Iris pigment epithelial cell (primary cell): ENCODE results near the gene ANKRD16.
"Not testable (repeated sequence)": the region's sequence is repeated elsewhere in the genome, so short reads cannot be mapped to it uniquely, and the experiment has no call there.

Experiments used
- DNase-seq: peaks from one replicate; pipeline ENCODE4 v3.0.0-alpha.2; 2011; ENCODE audit warnings: low read depth

Gene ANKRD16

GRCh38 chr10:5876181-5876768 lies 13.4 kb downstream of the ANKRD16 start:
- DNase-seq, result peak; percentile 69

- peak; percentile 68 for DNase-seq
Measured at GRCh38 chr10:5873515-5873995, 16.1 kb downstream of the ANKRD16 start.

DNA sequence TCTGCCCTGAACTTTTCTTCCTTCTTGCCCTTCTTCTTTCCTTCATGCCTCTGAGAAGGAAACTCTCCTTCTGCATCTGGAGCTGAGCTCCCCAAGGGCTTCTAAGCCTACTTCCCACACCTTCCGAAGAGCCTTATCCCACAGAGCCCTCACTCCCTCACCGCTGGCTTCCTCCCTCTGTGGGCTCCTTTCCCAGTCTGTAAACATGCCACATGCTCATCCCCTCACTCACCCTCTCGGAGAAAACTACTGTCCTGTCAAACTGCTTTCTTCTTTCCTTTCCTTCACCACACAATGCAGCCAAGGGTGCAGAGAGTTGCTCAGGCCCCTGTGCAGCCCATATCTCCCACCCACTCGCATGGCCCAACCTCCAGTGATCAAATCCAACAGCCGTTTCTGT lies 18.1 kb downstream of the ANKRD16 start:
- DNase-seq, result peak; percentile 55

- DNase-seq, result no peak
Measured at GRCh38 chr10:5869156-5869555, 20.5 kb downstream of the ANKRD16 start.

DNA sequence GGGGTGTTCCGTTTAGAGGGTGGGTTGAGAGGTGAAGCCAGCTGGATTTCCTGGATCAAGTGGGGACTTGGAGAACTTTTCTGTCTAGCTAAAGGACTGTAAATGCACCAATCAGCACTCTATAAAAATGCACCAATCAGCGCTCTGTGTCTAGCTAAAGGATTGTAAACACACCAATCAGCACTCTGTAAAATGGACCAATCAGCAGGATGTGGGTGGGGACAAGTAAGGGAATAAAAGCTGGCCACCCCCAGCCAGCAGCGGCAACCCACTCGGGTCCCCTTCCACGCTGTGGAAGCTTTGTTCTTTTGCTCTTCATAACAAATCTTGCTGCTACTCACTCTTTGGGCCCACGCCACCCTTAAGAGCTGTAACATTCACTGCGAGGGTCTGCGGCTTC lies 21.3 kb downstream of the ANKRD16 start:
- DNase-seq, result not testable (repeated sequence)

GRCh38 chr10:5867091-5867615 lies 22.5 kb downstream of the ANKRD16 start:
- DNase-seq, result not testable (repeated sequence)

DNA sequence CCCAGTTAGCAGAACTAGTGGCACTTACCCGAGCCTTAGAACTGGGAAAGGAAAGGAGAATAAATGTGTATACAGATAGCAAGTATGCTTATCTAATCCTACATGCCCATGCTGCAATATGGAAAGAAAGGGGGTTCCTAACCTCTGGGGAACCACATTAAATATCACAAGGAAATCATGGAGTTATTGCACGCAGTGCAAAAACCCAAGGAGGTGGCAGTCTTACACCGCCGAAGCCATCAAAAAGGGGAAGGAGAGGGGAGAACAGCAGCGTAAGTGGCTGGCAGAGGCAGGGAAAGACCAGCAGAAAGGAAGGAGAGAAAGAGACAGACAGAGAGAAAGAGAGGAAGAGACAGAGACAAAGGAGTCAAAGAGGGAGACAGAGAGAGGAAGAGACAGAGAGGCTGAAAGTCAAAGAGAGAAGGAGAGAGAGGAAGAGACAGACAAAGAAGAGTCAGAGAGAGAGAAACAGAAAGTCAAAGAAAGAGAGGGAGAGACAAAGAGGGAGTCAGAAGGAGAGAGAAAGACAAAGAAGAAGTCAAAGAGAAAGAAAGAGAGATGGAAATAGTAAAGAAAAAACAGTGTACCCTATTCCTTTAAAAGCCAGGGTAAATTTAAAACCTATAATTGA lies 23.1 kb downstream of the ANKRD16 start:
- not testable (repeated sequence) for DNase-seq

GRCh38 chr10:5862981-5863685 lies 26.6 kb downstream of the ANKRD16 start:
- DNase-seq, result not testable (repeated sequence)

GRCh38 chr10:5862360-5862961 lies 27.2 kb downstream of the ANKRD16 start:
- peak; percentile 27 for DNase-seq

GRCh38 chr10:5860066-5860465 lies 29.6 kb downstream of the ANKRD16 start:
- no peak for DNase-seq

- no peak for DNase-seq
Measured at GRCh38 chr10:5858811-5859210, 30.9 kb downstream of the ANKRD16 start.

DNA sequence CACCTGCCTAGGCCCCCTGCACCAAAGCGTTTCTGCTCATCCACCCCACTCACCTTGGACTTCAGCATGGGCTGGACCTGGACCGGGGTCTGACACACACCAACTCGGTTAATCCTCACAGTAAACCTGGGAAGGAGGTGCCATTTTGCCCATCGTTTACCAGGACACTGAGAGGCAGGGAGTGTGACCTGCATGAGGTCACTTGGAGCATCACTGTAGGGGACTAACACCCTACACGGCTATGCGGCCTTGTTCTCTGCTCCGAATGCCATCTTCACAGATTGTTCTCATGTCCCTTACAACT lies 33.0 kb downstream of the ANKRD16 start:
- no peak for DNase-seq

- no peak for DNase-seq
Measured at GRCh38 chr10:5855979-5856700, 33.6 kb downstream of the ANKRD16 start.

- DNase-seq, result no peak
Measured at GRCh38 chr10:5854131-5854475, 35.6 kb downstream of the ANKRD16 start.

DNA sequence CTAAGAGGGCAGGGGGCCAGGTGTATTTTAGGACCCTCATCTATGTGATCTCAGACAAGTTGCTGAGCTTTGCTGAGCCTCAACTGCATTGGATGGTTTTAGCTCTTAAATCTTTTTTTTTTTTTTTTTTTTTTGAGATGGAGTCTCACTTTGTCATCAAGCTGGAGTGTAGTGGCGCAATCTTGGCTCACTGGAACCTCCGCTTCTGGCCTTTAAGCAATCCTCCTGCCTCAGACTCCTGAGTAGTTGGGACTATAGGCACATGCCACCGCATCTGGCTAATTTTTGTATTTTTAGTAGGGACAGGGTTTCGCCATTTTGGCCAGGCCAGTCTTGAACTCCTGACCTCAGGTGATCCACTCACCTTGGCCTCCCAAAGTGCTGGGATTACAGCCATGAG lies 43.0 kb downstream of the ANKRD16 start:
- not testable (repeated sequence) for DNase-seq

- no peak for DNase-seq
Measured at GRCh38 chr10:5844345-5845055, 45.2 kb downstream of the ANKRD16 start.

DNA sequence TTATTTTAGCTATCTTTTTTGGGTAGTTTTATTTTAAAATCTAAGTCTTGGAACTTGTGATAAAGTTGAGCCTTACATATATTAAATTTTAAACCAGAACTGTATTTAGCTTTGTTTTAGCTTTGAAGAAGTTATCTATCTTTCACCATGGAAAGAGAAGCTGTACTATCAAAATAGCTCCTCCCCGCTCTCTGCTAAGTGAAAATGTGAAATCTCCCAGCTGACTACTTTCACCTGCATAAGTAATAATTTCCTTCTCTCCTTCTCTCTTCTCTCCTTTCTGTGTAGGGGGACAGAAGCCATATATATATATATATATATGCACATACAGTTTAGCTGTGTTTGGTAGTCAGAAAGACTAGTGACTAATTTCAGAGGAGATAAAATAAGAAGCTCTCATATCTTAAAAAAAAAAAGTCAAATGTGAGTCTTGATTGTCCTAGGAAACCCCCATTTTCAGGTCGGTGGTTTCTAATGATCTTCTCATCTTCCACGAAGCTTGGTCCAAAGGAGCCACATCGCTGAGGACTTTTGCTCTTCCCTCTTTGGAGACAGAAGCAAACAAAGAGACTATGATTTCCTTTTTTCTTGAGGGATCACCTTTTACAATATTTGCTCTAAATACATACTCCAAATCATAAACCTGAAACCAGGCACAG lies 45.9 kb downstream of the ANKRD16 start:
- no peak for DNase-seq

DNA sequence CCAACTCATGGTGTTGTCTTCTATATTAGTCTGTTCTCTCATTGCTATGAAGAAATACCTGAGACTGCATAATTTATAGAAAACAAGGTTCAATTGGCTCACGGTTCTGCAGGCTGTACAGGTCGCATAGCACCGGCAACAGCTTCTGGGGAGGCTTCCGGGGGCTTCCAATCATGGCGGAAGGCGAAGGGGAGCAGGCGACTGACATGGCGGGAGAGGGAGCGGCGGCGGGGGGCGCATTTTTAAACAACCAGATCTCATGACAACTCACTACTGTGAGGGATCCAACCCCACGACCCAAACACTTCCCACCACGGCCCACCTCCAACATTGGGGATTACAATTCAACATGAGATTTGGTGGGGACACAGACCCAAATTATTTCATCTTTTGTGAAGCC lies 47.7 kb downstream of the ANKRD16 start:
- DNase-seq, result no peak

DNA sequence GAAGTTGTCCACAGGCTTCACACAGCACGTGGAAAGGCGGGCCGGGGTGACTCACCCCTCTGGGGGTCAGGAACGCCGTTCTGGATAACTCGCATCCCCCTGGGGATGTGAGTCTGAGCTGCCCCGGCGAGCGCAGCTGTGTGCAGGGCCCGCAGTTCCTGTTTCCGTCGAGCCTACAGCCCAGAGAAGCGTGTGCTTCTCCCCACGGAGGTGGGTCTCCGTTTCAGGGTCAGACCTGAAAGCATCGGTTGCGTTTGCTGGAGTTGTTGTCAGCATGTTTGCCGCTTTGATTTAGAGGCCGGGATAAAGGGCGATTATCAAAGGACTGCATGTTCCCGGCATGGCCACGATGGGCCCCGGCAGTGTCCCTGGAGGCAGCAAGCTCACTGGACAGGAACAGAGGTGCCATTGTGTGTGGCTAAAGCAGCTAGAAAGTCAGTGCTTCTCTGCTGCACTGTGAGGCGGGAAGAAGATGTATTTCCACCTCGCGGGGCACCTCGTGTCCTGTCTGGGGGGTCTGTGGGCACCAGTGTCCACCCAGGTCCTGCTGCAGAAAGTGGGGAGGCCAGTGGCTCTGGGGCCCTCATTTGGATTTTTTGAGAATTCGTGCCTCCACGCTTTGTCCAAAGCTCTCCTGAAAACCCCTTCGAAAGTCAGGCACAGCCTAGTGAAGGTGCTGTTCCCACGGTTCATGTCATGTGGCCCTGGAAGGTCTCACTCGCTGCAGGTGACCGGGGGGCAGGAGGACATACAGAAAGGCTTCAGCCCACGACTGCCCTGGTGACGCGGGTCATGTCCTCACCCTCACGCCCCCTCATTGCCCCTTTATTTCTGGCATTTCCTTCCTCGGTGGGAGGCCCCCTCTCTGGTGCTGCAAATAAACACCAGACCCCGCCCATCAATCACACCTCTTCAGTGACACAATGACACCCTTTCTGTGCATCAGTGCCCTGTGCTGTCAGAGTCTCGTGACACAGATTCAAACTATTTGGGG lies 49.1 kb downstream of the ANKRD16 start:
- DNase-seq, result peak; percentile 26

DNA sequence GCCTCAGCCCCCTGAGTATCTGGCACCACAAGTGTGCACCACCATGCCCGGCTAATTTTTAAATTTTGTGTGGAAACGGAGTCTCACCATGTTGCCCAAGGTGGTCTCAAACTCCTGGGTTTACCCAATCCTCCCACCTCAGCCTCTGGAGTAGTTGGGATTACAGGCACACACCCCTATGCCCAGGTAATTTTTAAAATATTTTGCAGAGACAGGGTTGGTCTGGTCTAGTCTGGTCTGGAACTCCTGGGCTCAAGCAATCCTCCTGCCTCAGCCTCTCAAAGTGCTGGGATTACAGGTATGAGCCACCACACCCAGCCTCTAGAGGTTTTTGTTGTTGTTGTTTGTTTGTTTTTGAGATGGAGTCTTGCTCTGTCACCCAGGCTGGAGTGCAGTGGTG lies 53.5 kb downstream of the ANKRD16 start:
- DNase-seq, result not testable (repeated sequence)
